Activated T-helper 1 cell treated with anti-CD3 and anti-CD28 coated beads, Interleukin-12 subunit alpha, Interleukin-12 subunit beta, Interleukin-2, Interleukin-4 antibody, amounts not matched to agents 30 ng/mL and 10 ng/mL and 1 ng/mL, durations not matched to agents 14 hours and 24 hours and 36 hours (primary cell): ENCODE measurements around the gene LRRC3. TPM values are rescaled to one million over a fixed set of nuclear protein-coding genes. Genes with fewer than 3 reads are reported as not detected.

Experiments used
- DNase-seq: peaks from one replicate; pipeline ENCODE4 v3.0.0; 2021; ENCODE audit warnings: low spot score
- H3K27ac Mint-ChIP-seq: one replicate; pipeline ENCODE4 v1.8.0; 2021; ENCODE audit warnings: mild to moderate bottlenecking, mixed read lengths
- H3K27me3 Mint-ChIP-seq: one replicate; pipeline ENCODE4 v1.8.0; 2022; ENCODE audit warnings: mild to moderate bottlenecking, moderate library complexity, mixed read lengths; ENCODE audit not compliant: insufficient read depth
- H3K36me3 Mint-ChIP-seq: one replicate; pipeline ENCODE4 v1.8.0; 2021; ENCODE audit warnings: low read depth, mixed read lengths
- H3K4me1 Mint-ChIP-seq: one replicate; pipeline ENCODE4 v1.8.0; 2021; ENCODE audit warnings: low read depth, mixed read lengths
- H3K4me3 Mint-ChIP-seq: one replicate; pipeline ENCODE4 v1.8.0; 2021; ENCODE audit warnings: mild to moderate bottlenecking, moderate library complexity, mixed read lengths
- H3K9me3 Mint-ChIP-seq: one replicate; pipeline ENCODE4 v1.8.0; 2021; ENCODE audit warnings: mixed read lengths
- intact Hi-C: fragments of 100-400 bp; cut with micrococcal nuclease; formaldehyde crosslinking; loops from one replicate; pipeline ENCODE4 v1.15.1; 2024
- total RNA-seq: library from RNA; stranded (reverse); gene quantifications from 2 replicates; pipeline ENCODE4 v1.2.3, GENCODE V29; 2022

Gene LRRC3
- total RNA-seq, 1 donor from 2014 or later = 1.9 TPM

- H3K36me3 Mint-ChIP-seq = peaks cover 10% of the 10 kb centered on the region
- no peak overlapping the region for H3K4me3 Mint-ChIP-seq
- no peak overlapping the region for H3K27ac Mint-ChIP-seq
- intact Hi-C loops = no loop called here
- no peaks in the 10 kb centered on the region for H3K4me1 Mint-ChIP-seq
- DNase-seq = no peak
- peaks cover 9% of the 10 kb centered on the region for H3K9me3 Mint-ChIP-seq
- peaks cover 1% of the 10 kb centered on the region for H3K27me3 Mint-ChIP-seq
These were observed 36.5 kb upstream of the LRRC3 start for GRCh38 chr21:44418876-44419230.

DNA sequence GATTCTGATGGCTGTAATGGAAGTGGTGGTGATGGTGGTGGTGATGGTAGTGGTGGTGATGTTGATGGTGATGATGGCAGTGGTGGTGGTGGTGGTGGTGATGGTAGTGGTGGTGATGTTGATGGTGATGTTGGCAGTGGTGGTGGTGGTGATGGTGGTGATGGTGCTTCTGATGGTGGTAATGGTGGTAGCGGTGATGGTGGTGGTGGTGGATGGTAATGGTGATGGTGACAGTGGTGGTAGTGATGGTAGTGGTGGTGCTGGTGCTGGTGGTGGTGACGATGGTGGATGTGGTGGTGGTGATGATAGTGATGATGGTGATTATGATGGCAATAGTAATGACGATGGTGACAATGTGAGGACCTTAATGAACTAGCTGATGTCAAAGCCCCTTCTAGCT, 35.6 kb upstream of the LRRC3 start:
- Mint-ChIP-seq H3K27ac (no peak overlapping the region), H3K27me3 (peaks cover 1% of the 10 kb centered on the region), H3K4me1 (no peaks in the 10 kb centered on the region), H3K9me3 (peaks cover 9% of the 10 kb centered on the region), H3K4me3 (no peak overlapping the region), H3K36me3 (peaks cover 9% of the 10 kb centered on the region)
- no peak for DNase-seq
- intact Hi-C loops = no loop called here

DNA sequence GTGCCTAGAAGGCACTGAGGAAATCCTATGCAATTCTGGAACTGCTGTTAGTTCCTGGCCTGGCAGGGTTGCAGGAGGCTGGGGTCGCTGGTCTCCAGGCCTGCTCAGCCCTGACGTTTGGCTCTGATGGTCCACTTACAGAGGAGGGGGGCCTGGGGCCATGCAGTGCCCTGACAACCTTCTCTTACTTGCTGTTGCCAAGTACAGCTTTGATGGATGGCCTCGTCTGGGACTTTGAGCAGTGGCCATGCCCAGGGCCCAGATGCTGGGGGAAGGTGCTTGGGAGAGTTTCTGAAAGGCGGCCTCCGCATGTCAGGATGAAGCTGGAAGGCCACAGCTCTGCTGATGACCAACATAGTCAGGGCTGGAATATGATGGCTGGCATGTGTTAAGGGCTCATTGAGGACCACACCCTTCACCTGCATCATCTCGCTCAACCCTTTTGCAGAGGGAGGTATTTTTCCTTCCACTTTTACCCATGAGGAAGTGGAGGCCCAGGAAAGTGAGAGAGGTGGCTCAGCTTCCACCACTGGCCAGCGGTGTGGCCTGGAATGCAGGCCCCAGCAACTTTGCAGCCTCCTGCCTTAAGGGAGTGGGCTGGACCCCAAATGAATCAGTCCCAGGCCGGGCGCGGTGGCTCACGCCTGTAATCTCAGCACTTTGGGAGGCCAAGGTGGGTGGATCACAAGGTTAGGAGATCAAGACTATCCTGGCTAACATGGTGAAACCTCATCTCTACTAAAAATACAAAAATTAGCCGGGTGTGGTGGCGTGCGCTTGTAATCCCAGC, 34.7 kb upstream of the LRRC3 start:
- no peaks in the 10 kb centered on the region for H3K4me1 Mint-ChIP-seq
- no peak for DNase-seq
- peaks cover 9% of the 10 kb centered on the region for H3K36me3 Mint-ChIP-seq
- intact Hi-C loops = no loop called here
- H3K4me3 Mint-ChIP-seq = no peak overlapping the region
- H3K27me3 Mint-ChIP-seq = peaks cover 1% of the 10 kb centered on the region
- H3K9me3 Mint-ChIP-seq = peaks cover 9% of the 10 kb centered on the region
- H3K27ac Mint-ChIP-seq = no peak overlapping the region

DNA sequence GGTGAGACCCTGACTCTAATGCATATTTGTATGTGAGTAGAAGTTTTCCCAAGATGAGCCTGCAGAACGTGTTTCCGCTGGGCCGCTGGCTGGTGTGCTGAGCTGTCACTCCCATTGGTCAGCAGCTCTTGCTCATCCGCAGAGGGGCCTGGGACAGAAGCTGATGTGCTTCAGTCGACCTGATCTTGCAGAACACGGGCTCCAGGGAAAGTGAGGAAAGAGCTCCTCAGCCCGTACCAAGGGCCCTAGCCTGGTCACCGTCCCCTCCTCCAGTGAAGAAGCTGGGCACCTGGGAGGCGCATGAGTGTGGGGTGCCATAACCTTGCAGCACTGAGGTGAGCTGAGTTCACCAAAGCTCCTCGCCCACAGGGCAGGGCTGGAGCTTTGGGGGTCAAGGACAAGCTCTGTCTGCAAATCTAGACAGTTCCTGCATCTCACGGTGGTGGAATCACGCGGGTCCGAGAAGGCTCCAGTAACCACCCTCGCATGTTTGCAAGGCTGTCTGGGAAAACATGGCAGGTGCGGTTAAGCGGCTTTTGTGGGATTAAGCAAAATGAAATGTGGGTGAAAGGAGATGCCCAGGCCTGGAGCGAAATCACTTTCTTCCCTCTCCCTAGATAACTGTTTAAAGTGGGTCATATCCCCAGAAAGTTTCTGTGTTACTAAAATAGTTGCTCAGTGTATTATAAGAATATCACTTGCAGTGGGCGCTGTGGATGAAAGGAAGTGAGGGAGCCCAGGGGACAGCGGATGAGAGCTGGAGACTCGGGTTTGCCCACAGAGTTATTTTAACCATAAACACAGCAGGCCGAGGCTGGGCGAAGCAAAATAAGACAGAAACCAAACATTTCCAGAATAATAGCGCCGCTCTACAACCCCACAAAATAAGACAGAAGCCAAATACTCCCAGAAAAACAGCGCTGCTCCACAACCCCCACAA, 33.1 kb upstream of the LRRC3 start:
- DNase-seq = no peak
- Mint-ChIP-seq H3K4me3 (no peak overlapping the region), H3K4me1 (no peaks in the 10 kb centered on the region), H3K27me3 (no peaks in the 10 kb centered on the region), H3K9me3 (peaks cover 9% of the 10 kb centered on the region), H3K27ac (no peak overlapping the region), H3K36me3 (peaks cover 9% of the 10 kb centered on the region)
- intact Hi-C loops = no loop called here

- Mint-ChIP-seq H3K4me1 (no peaks in the 10 kb centered on the region), H3K27me3 (no peaks in the 10 kb centered on the region), H3K4me3 (no peak overlapping the region), H3K36me3 (peaks cover 7% of the 10 kb centered on the region), H3K9me3 (peaks cover 9% of the 10 kb centered on the region), H3K27ac (no peak overlapping the region)
- DNase-seq = no peak
- intact Hi-C loops = no loop called here
These were observed 31.9 kb upstream of the LRRC3 start for GRCh38 chr21:44423312-44423821.

DNA sequence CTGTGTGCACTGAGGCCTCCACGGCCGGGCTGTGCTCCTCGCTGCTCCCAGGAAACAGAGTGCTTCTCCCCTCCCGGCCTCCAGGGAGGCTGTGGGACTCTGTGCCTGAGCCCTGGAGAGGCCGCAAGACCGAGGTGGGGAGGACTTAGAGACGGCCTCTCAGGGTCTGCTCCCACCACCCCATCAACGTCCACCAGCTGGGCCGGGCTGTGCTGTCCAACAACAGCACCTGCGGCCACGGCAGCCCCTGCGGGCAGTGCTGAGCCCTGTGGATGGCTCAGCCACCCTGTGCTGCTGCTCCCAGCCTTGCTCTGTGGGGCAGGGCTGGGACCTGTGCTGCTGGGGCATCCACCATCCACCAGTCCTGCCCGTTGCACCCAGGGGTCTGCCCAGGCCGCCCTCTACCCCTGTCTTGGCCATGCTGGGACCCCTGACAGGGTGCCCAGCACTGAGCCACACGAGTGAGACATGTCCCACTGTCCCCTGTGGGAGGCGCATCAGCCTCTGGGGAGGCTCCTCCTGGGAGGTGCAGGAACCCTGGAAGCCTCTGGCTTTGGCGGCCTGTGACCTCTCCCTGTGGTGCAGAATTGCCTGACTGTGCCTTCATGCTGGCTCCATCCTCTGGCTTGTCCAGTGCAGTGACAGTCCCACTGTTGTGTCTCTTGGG, 31.2 kb upstream of the LRRC3 start:
- Mint-ChIP-seq H3K27me3 (no peaks in the 10 kb centered on the region), H3K36me3 (peaks cover 7% of the 10 kb centered on the region), H3K9me3 (peaks cover 9% of the 10 kb centered on the region), H3K4me3 (no peak overlapping the region), H3K27ac (no peak overlapping the region), H3K4me1 (no peaks in the 10 kb centered on the region)
- intact Hi-C loops = no loop called here
- no peak for DNase-seq

DNA sequence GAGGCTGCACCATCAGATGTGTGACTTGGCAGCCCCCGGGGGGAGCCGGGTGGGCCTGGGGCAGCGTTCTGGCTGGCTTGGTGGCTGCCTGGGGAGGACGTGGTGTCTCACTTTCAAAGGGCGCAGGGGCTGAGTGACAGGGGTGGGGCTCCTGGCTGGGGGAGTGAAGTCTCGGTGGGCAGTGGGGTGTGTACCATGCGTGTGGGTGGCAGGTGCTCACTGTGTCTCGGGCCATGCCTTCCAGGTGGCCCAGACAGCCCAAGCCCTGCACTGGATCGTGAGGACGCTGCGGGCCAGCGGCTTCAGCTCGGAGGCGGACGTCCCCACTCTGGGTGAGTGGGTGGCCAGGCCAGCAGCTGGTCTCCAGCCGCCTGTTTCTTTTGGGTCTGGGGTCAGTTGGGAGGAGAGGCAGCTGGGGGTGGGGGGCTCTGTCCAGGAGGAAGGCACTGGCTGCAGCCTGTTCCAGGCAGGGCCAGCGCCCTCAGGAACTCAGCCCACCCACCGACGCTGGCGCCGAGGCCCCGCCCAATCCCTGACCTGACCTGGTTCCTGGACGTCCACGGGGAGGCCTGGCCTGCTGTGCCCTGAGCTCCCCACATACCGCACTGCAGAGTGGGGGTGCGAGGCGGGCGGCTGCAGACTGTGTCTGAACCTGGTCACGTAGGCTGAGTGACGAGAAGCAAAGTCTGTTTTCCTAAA, 30.6 kb upstream of the LRRC3 start:
- no peak overlapping the region for H3K27ac Mint-ChIP-seq
- peaks cover 2% of the 10 kb centered on the region for H3K36me3 Mint-ChIP-seq
- H3K4me3 Mint-ChIP-seq = no peak overlapping the region
- H3K27me3 Mint-ChIP-seq = no peaks in the 10 kb centered on the region
- H3K9me3 Mint-ChIP-seq = peaks cover 5% of the 10 kb centered on the region
- H3K4me1 Mint-ChIP-seq = no peaks in the 10 kb centered on the region
- intact Hi-C loops = loop anchor here (5.0 kb wide), 2 partner anchors 233 to 393 kb away; partner anchors contain the start of genes KRTAP12-3 and SUMO3
- no peak for DNase-seq

- intact Hi-C loops = loop anchor here (5.0 kb wide), 2 partner anchors 232 to 392 kb away; partner anchors contain the start of genes KRTAP12-3 and SUMO3
- Mint-ChIP-seq H3K27ac (no peak overlapping the region), H3K9me3 (peaks cover 7% of the 10 kb centered on the region), H3K27me3 (no peaks in the 10 kb centered on the region), H3K4me1 (no peaks in the 10 kb centered on the region), H3K4me3 (no peak overlapping the region), H3K36me3 (peaks cover 3% of the 10 kb centered on the region)
- no peak for DNase-seq
These were observed 29.9 kb upstream of the LRRC3 start for GRCh38 chr21:44425307-44425894.

DNA sequence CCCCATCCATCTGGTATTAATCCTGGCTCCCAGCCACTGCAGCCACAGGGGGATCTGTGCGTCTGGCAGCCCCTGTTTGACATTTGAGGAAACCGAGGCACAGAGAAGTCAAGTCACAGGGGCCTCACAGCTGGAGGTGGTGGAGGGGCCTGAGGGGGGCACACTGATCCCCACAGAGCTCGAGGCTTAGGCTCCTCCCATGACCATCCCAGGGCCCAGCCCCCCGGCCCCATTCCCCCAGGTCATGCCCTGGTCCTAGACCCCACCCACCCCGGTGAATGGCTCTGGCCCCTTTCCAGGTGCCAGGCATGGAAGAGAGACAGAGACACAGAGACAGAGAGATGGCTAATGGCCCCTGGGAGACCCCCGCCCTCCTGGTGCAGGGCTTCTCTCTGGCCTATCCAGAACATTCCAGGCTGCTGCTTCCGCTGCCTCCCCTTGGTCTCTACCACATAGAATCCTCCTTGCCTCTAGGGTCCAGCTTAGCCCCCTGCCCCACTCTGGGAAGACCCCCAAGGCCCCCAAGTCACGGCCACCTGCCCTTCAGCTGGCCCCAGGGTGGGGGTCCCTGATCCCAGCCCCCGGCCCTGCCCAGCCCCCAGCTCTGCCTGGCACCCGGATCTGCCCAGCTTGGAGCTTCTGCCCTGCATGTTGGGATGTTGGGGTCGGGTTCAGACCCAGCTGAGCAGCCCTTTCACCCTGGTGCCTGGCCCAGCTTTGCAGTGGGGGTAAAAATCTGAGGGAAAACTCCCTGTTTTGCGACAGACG, 29.2 kb upstream of the LRRC3 start:
- no peak overlapping the region for H3K27ac Mint-ChIP-seq
- H3K27me3 Mint-ChIP-seq = no peaks in the 10 kb centered on the region
- no peaks in the 10 kb centered on the region for H3K4me1 Mint-ChIP-seq
- peak overlapping the region; percentile 42 for H3K4me3 Mint-ChIP-seq
- intact Hi-C loops = loop anchor here (5.0 kb wide), 2 partner anchors 231 to 391 kb away; partner anchors contain the start of genes KRTAP12-3 and SUMO3
- peaks cover 12% of the 10 kb centered on the region for H3K9me3 Mint-ChIP-seq
- H3K36me3 Mint-ChIP-seq = peaks cover 3% of the 10 kb centered on the region
- DNase-seq = no peak

DNA sequence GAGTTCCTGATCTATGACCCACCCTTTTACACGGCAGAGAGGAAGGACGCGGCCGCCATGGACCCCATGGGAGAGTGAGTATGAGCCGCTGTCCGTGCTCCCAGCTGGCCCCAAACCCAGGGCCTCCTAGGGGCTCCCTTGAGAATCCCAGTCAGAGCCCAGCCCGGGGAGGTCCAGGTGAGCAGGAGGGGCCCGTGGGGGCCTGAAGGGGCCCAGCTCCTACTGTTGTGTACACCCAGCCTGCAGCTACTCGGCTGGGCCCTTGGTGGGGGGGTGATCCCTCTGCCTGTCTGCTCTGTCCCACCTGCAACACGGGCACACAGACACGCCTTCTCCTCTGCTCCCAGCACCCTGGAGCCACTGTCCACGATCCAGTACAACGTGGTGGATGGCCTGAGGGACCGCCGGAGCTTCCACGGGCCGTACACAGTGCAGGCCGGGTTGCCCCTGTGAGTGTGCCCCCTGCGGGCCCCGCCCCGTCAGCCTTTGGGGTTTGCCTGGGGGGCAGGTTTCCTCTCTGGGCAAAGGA, 28.6 kb upstream of the LRRC3 start:
- H3K27me3 Mint-ChIP-seq = no peaks in the 10 kb centered on the region
- no peaks in the 10 kb centered on the region for H3K4me1 Mint-ChIP-seq
- H3K36me3 Mint-ChIP-seq = peaks cover 3% of the 10 kb centered on the region
- peaks cover 13% of the 10 kb centered on the region for H3K9me3 Mint-ChIP-seq
- intact Hi-C loops = loop anchor here (5.0 kb wide), 2 partner anchors 231 to 391 kb away; partner anchors contain the start of genes KRTAP12-3 and SUMO3
- H3K4me3 Mint-ChIP-seq = no peak overlapping the region
- no peak overlapping the region for H3K27ac Mint-ChIP-seq
- no peak for DNase-seq
